22Rv1 (cell line): ENCODE measurements around the gene SLC12A4.

Experiments
- CTCF ChIP-seq: fragments of 450-650 bp; IDR thresholded peaks from 2 replicates; pipeline ENCODE4 v1.5.1; 2017; ENCODE audit warnings: mild to moderate bottlenecking
- ZFX ChIP-seq: fragments of 450-650 bp; IDR thresholded peaks from 2 replicates; pipeline ENCODE4 v1.6.1; 2017; ENCODE audit warnings: antibody characterized with exemption, borderline replicate concordance

- no peak for TF ChIP-seq CTCF
- TF ChIP-seq ZFX: no peak
Observed at GRCh38 chr16:67932462-67932840, 36.0 kb downstream of the SLC12A4 start.
